Peyer's patch (tissue), 4 donors: ENCODE measurements around the gene ABL2.

ENCODE experiments used
- CTCF ChIP-seq, 6 experiments: fragments of 450-650 bp in 4 of 6; fragments of 200-600 bp in 2 of 6; sonication (generic) in 1 of 6; IDR thresholded peaks; one replicate each; pipeline ENCODE4 v1.5.1; 2017 to 2019; ENCODE audit warnings: antibody characterized with exemption in 6 of 6, mild to moderate bottlenecking in 3 of 6, moderate library complexity in 1 of 6
- POLR2A ChIP-seq, 2 donors: fragments of 450-650 bp; IDR thresholded peaks; one replicate each; pipeline ENCODE4 v1.5.1; 2017; ENCODE audit warnings: antibody characterized with exemption in 2 of 2, mild to moderate bottlenecking in 2 of 2, moderate library complexity in 2 of 2

- no peak for TF ChIP-seq CTCF (IDR thresholded peaks at IDR 0.05)
- TF ChIP-seq POLR2A (IDR thresholded peaks at IDR 0.05), result no peak
Measured at GRCh38 chr1:179091691-179092165, 137.7 kb downstream of the ABL2 start.
